Trophoblast cell (in vitro differentiated cells and primary cell): Measurements from ENCODE around the gene PRKN.

ENCODE experiments used
- DNase-seq, 2 donors: peaks; one replicate each; pipeline ENCODE4 v3.0.0-alpha.2; 2016
- H2AFZ ChIP-seq: 2 replicates; pipeline ENCODE4 v1.6.1; 2013; ENCODE audit warnings: low read length, moderate library complexity, mild to moderate bottlenecking; ENCODE audit not compliant: insufficient read depth, poor library complexity
- H2AK5ac ChIP-seq: 2 replicates; pipeline ENCODE4 v1.6.1; 2013; ENCODE audit warnings: mild to moderate bottlenecking, low read length
- H2BK120ac ChIP-seq: 2 replicates; pipeline ENCODE4 v1.6.1; 2013; ENCODE audit warnings: low read length, mild to moderate bottlenecking, moderate library complexity; ENCODE audit not compliant: insufficient read depth, poor library complexity
- H2BK12ac ChIP-seq: 2 replicates; pipeline ENCODE4 v1.6.1; 2013; ENCODE audit warnings: mild to moderate bottlenecking, low read length, moderate library complexity
- H2BK5ac ChIP-seq: 2 replicates; pipeline ENCODE4 v1.6.1; 2013; ENCODE audit warnings: low read length, low read depth, moderate library complexity, mild to moderate bottlenecking; ENCODE audit not compliant: poor library complexity
- H3K14ac ChIP-seq: 2 replicates; pipeline ENCODE4 v1.6.1; 2013; ENCODE audit warnings: mild to moderate bottlenecking, low read length
- H3K18ac ChIP-seq: 2 replicates; pipeline ENCODE4 v1.6.1; 2013; ENCODE audit warnings: mild to moderate bottlenecking, low read length
- H3K23ac ChIP-seq: 2 replicates; pipeline ENCODE4 v1.6.1; 2013; ENCODE audit warnings: low read length
- H3K27ac ChIP-seq: 2 replicates; pipeline ENCODE4 v1.5.1; 2013; ENCODE audit warnings: low read depth, mild to moderate bottlenecking, inconsistent platforms, low read length, moderate library complexity
- H3K27me3 ChIP-seq: 2 replicates; pipeline ENCODE4 v1.6.1; 2013; ENCODE audit warnings: inconsistent platforms, mild to moderate bottlenecking, low read length, moderate library complexity; ENCODE audit not compliant: insufficient read depth
- H3K36me3 ChIP-seq, 2 experiments: 1 replicate in 1 of 2; 2 replicates in 1 of 2; pipeline ENCODE4 v1.6.1; 2013; ENCODE audit warnings: low read length in 2 of 2, mild to moderate bottlenecking in 2 of 2, moderate library complexity in 1 of 2; ENCODE audit not compliant: insufficient read depth in 2 of 2, control insufficient read depth in 1 of 2
- H3K4ac ChIP-seq: 2 replicates; pipeline ENCODE4 v1.6.1; 2013; ENCODE audit warnings: low read depth, mild to moderate bottlenecking, low read length, moderate library complexity
- H3K4me1 ChIP-seq, 2 experiments: 1 replicate in 1 of 2; 2 replicates in 1 of 2; pipeline ENCODE4 v1.6.1; 2013; ENCODE audit warnings: low read length in 2 of 2, mild to moderate bottlenecking in 2 of 2, moderate library complexity in 1 of 2; ENCODE audit not compliant: insufficient read depth in 2 of 2, control insufficient read depth in 1 of 2
- H3K4me2 ChIP-seq: 2 replicates; pipeline ENCODE4 v1.6.1; 2013; ENCODE audit warnings: inconsistent platforms, mild to moderate bottlenecking, low read length, moderate library complexity
- H3K4me3 ChIP-seq: 2 replicates; pipeline ENCODE4 v1.5.1; 2013; ENCODE audit warnings: mild to moderate bottlenecking, low read depth, low read length, inconsistent platforms
- H3K79me1 ChIP-seq: one replicate; pipeline ENCODE4 v1.6.1; 2013; ENCODE audit warnings: low read length
- H3K79me2 ChIP-seq: 2 replicates; pipeline ENCODE4 v1.6.1; 2013; ENCODE audit warnings: low read length, mild to moderate bottlenecking; ENCODE audit not compliant: control insufficient read depth, insufficient read depth, poor library complexity
- H3K9ac ChIP-seq: 2 replicates; pipeline ENCODE4 v1.6.1; 2013; ENCODE audit warnings: mild to moderate bottlenecking, low read length
- H3K9me3 ChIP-seq: 2 replicates; pipeline ENCODE4 v1.6.1; 2013; ENCODE audit warnings: low read depth, mild to moderate bottlenecking, control low read depth, inconsistent platforms, low read length; ENCODE audit not compliant: insufficient read depth
- H4K12ac ChIP-seq: 2 replicates; pipeline ENCODE4 v1.6.1; 2013; ENCODE audit warnings: low read depth, mild to moderate bottlenecking, low read length, moderate library complexity
- H4K8ac ChIP-seq: 2 replicates; pipeline ENCODE4 v1.6.1; 2013; ENCODE audit warnings: low read depth, mild to moderate bottlenecking, low read length, moderate library complexity
- H4K91ac ChIP-seq: one replicate; pipeline ENCODE4 v1.6.1; 2013; ENCODE audit warnings: low read depth, mild to moderate bottlenecking, low read length, moderate library complexity
- WGBS: extraction: QIAGEN DNeasy Blood & Tissue Kit; methylation state at CpG from one replicate; pipeline ENCODE4 v1.1.7; 2013; ENCODE audit warnings: missing lambda C conversion rate; ENCODE audit not compliant: insufficient read length, insufficient coverage; ENCODE audit errors: extremely low coverage; 5-methylcytosine and 5-hydroxymethylcytosine counted together

The PRKN gene

DNA sequence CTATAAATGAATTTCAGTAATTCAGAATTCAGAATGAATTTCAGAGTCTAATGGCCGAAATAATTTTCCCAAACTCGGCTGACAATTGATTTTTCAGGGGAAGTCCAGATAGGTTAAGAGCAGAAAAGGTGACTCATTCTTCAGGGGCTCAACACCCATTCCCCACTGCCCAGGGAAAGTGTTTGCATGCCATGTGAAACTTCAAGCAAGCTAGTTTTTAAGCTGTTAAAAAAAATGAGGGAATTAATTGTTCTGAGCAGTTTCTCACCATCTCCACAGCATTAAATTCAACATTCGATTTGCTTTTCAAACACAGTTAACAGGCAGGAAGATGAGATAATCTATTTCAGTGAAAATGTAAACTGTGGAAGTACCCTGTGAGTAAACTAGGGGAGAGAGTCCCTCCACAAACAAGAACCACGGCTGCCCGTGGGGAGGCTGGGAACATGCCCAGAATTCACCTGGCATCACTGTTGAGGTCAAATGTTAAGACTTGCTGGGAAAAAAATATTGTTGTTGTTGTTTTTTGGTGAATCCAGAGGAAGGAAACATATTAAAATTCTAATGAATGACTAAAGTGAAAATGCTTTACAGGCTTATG is 803.0 kb downstream of the PRKN start:
- H4K12ac ChIP-seq, result no peak overlapping the region
- no peak overlapping the region for H3K9ac ChIP-seq
- no peaks in the 10 kb centered on the region for H3K36me3 ChIP-seq
- H3K18ac ChIP-seq, result no peak overlapping the region
- no peak overlapping the region for H2BK120ac ChIP-seq
- H4K8ac ChIP-seq, result no peak overlapping the region
- no peak overlapping the region for H3K27ac ChIP-seq
- no peak overlapping the region for H2AFZ ChIP-seq
- WGBS, result no CpG with 5 or more reads among the region's 5 CpGs
- DNase-seq, result no peak
- no peak overlapping the region for H3K4ac ChIP-seq
- H4K91ac ChIP-seq, result no peak overlapping the region
- no peaks in the 10 kb centered on the region for H3K79me2 ChIP-seq
- H2BK12ac ChIP-seq, result no peak overlapping the region
- H3K4me2 ChIP-seq, result no peak overlapping the region
- H2AK5ac ChIP-seq, result no peak overlapping the region
- no peak overlapping the region for H3K14ac ChIP-seq
- no peak overlapping the region for H3K4me3 ChIP-seq
- H3K79me1 ChIP-seq, result no peaks in the 10 kb centered on the region
- H3K23ac ChIP-seq, result no peak overlapping the region
- H3K9me3 ChIP-seq, result no peaks in the 10 kb centered on the region
- no peak overlapping the region for H2BK5ac ChIP-seq
- no peaks in the 10 kb centered on the region for H3K27me3 ChIP-seq
- no peaks in the 10 kb centered on the region for H3K4me1 ChIP-seq

DNA sequence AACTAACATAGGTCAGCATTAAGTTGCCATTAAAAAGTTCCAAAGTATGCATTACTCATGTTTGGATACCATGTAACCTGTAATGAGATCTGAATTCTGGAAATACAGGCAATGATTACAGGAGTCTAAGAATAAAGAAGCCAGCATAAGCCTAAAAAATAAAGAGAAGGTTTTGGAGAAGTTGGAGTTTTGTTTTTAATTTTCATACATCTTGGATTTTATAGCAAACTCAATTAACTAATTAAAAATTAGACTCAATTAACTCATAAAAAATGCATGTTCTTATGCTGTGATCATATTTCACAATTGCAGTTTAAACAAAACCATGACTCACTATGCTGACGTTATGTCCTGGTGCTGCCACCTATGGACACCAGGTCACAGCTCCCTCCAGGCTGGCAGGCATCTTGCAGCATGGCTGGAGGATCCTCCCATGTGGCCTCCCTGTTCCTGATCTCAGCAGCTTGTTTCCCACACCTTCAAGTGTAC is 804.9 kb downstream of the PRKN start:
- H3K14ac ChIP-seq, result no peak overlapping the region
- no CpG with 5 or more reads among the region's 1 CpG for WGBS
- H4K91ac ChIP-seq, result no peak overlapping the region
- no peak overlapping the region for H2BK12ac ChIP-seq
- no peak overlapping the region for H3K4me3 ChIP-seq
- H3K9me3 ChIP-seq, result no peaks in the 10 kb centered on the region
- H3K27me3 ChIP-seq, result no peaks in the 10 kb centered on the region
- no peak overlapping the region for H3K9ac ChIP-seq
- H3K4me1 ChIP-seq, result no peaks in the 10 kb centered on the region
- DNase-seq, result peak; percentile 81 to 82
- H2AK5ac ChIP-seq, result no peak overlapping the region
- H4K8ac ChIP-seq, result no peak overlapping the region
- H3K79me2 ChIP-seq, result no peaks in the 10 kb centered on the region
- no peaks in the 10 kb centered on the region for H3K36me3 ChIP-seq
- H3K27ac ChIP-seq, result no peak overlapping the region
- H2BK5ac ChIP-seq, result no peak overlapping the region
- no peak overlapping the region for H3K4me2 ChIP-seq
- no peaks in the 10 kb centered on the region for H3K79me1 ChIP-seq
- no peak overlapping the region for H3K18ac ChIP-seq
- no peak overlapping the region for H2AFZ ChIP-seq
- H4K12ac ChIP-seq, result no peak overlapping the region
- no peak overlapping the region for H3K23ac ChIP-seq
- no peak overlapping the region for H2BK120ac ChIP-seq
- H3K4ac ChIP-seq, result no peak overlapping the region

DNA sequence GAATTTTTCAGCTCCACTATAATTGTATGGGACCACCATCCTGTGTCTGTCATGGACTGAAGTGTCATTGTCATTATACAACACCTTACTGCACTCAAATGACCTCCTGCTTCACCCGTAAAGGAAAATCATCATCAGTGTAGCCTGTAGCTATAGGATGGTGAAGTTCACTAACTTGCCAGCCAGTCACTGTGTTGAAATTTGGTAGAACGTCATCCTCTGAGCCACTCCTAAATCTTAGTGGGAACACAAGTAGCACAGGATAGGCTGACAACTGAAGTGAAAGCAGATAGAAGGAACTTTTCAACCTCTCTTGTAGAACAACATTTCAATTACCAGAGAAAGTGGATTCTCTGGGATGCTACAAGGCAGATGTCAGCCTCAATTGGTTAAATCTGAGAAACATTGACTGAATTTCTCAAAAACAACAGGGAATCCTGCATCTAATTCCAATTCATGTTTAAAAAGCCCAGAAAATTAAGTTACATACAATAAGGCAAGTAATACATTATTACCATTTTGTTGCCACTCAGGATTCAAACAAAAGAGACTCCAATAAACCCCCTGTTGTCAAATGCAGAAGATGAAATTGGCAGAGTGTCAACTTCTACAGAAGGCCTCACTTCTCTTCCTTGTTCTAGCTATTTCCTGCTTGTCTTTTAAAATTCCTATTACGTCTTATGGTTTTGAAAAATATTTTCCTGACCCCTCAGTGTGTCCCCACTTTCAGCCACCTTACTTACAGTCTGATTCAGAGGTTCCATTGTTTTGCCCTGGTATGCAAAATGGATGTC is 805.8 kb downstream of the PRKN start:
- Histone ChIP-seq H3K9ac (no peak overlapping the region), H3K4me1 (no peaks in the 10 kb centered on the region), H3K27me3 (no peaks in the 10 kb centered on the region), H3K79me1 (no peaks in the 10 kb centered on the region), H3K18ac (no peak overlapping the region), H2BK120ac (no peak overlapping the region), H2BK12ac (no peak overlapping the region), H3K27ac (no peak overlapping the region), H3K4me2 (no peak overlapping the region), H3K4ac (no peak overlapping the region), H4K12ac (no peak overlapping the region), H3K23ac (peak overlapping the region; percentile 7), H4K8ac (no peak overlapping the region), H3K4me3 (no peak overlapping the region), H3K36me3 (no peaks in the 10 kb centered on the region), H2BK5ac (no peak overlapping the region), H2AK5ac (no peak overlapping the region), H4K91ac (no peak overlapping the region), H3K9me3 (no peaks in the 10 kb centered on the region), H3K79me2 (no peaks in the 10 kb centered on the region), H2AFZ (no peak overlapping the region), H3K14ac (no peak overlapping the region)
- WGBS, result no CpG with 5 or more reads among the region's 3 CpGs
- DNase-seq, result peak; percentile 67 to 75

GRCh38 chr6:161919691-161920090 is 807.9 kb downstream of the PRKN start:
- Histone ChIP-seq H4K8ac (no peak overlapping the region), H3K4me1 (no peaks in the 10 kb centered on the region), H4K91ac (no peak overlapping the region), H3K79me1 (no peaks in the 10 kb centered on the region), H3K9ac (no peak overlapping the region), H3K9me3 (no peaks in the 10 kb centered on the region), H3K18ac (no peak overlapping the region), H2BK120ac (no peak overlapping the region), H2BK12ac (no peak overlapping the region), H3K27ac (no peak overlapping the region), H3K14ac (no peak overlapping the region), H3K4ac (no peak overlapping the region), H2AFZ (no peak overlapping the region), H2BK5ac (no peak overlapping the region), H3K4me3 (no peak overlapping the region), H2AK5ac (no peak overlapping the region), H3K4me2 (no peak overlapping the region), H3K23ac (no peak overlapping the region), H3K27me3 (no peaks in the 10 kb centered on the region), H3K79me2 (no peaks in the 10 kb centered on the region), H4K12ac (no peak overlapping the region), H3K36me3 (no peaks in the 10 kb centered on the region)
- peak; percentile 70 to 92 for DNase-seq
- no CpG with 5 or more reads among the region's 2 CpGs for WGBS
